Activated CD4-positive, alpha-beta T cell treated with anti-CD3 and anti-CD28 coated beads for 36 hours (primary cell): Measurements from ENCODE around the gene CLSTN2. TPM values are rescaled to one million over a fixed set of nuclear protein-coding genes. Genes with fewer than 3 reads are reported as not detected.

ENCODE experiments used
- ATAC-seq: fragments of 200-7000 bp; cut with Tn5 transposase; one replicate; pipeline ENCODE4 v1.10.0; 2021; ENCODE audit warnings: mild to moderate bottlenecking, moderate library complexity
- CTCF ChIA-PET: fragments of 350-600 bp; sonication (Branson Sonifier 250); formaldehyde crosslinking; loops from one replicate; lab custom pipeline; 2021; ENCODE audit warnings: antibody characterized with exemption; lab: Charles Lee
- POLR2A ChIA-PET: fragments of 350-600 bp; sonication (Branson Sonifier 250); formaldehyde crosslinking; loops from one replicate; lab custom pipeline; 2021; ENCODE audit warnings: antibody characterized with exemption, inconsistent platforms; lab: Charles Lee
- DNase-seq: peaks from one replicate; pipeline ENCODE4 v3.0.0-alpha.2; 2020
- H3K27ac Mint-ChIP-seq: one replicate; pipeline ENCODE4 v1.8.0; 2021; ENCODE audit warnings: mixed read lengths
- H3K27me3 Mint-ChIP-seq: one replicate; pipeline ENCODE4 v1.8.0; 2021; ENCODE audit warnings: mixed read lengths
- H3K36me3 Mint-ChIP-seq: one replicate; pipeline ENCODE4 v1.8.0; 2021; ENCODE audit warnings: low read depth, mixed read lengths
- H3K4me1 Mint-ChIP-seq: one replicate; pipeline ENCODE4 v1.8.0; 2021; ENCODE audit warnings: mixed read lengths
- H3K4me3 Mint-ChIP-seq: one replicate; pipeline ENCODE4 v1.8.0; 2021; ENCODE audit warnings: mild to moderate bottlenecking, moderate library complexity, mixed read lengths
- H3K9me3 Mint-ChIP-seq: one replicate; pipeline ENCODE4 v1.8.0; 2021; ENCODE audit warnings: low read depth, mixed read lengths
- intact Hi-C, 2 experiments: fragments of 100-400 bp; cut with DNase I in 1 of 2; cut with micrococcal nuclease in 1 of 2; formaldehyde crosslinking; loops; one replicate each; pipeline versions ENCODE4 v1.14.2 to v1.15.1; 2022 to 2024; cut with DNase I, micrococcal nuclease
- total RNA-seq, 2 experiments: library from RNA; stranded (reverse); gene quantifications; one replicate each; pipeline ENCODE4 v1.2.3, GENCODE V29; 2021

The CLSTN2 gene
- total RNA-seq, 2 experiments from 2014 or later: not detected

GRCh38 chr3:140563206-140563760, 628.3 kb downstream of the CLSTN2 start:
- no peaks in the 10 kb centered on the region for H3K36me3 Mint-ChIP-seq
- POLR2A ChIA-PET: no interaction called here
- no peaks in the 10 kb centered on the region for H3K27me3 Mint-ChIP-seq
- H3K4me3 Mint-ChIP-seq: no peak overlapping the region
- intact Hi-C loops: no loop called here
- no peaks in the 10 kb centered on the region for H3K9me3 Mint-ChIP-seq
- CTCF ChIA-PET: no interaction called here
- DNase-seq: no peak
- no peak overlapping the region for H3K27ac Mint-ChIP-seq
- no peaks in the 10 kb centered on the region for H3K4me1 Mint-ChIP-seq
- no peak for ATAC-seq

GRCh38 chr3:140568131-140568530, 633.1 kb downstream of the CLSTN2 start:
- Mint-ChIP-seq H3K36me3 (no peaks in the 10 kb centered on the region), H3K4me1 (no peaks in the 10 kb centered on the region), H3K27ac (no peak overlapping the region), H3K27me3 (no peaks in the 10 kb centered on the region), H3K9me3 (no peaks in the 10 kb centered on the region), H3K4me3 (no peak overlapping the region)
- POLR2A ChIA-PET: no interaction called here
- ATAC-seq (no peak), DNase-seq (no peak)
- CTCF ChIA-PET: interaction anchor here (0.6 kb wide), 1 partner anchor 9 kb away, joined by 3 read pairs; no protein-coding TSS in a partner anchor
- intact Hi-C loops: no loop called here

GRCh38 chr3:140568842-140569520, 634.0 kb downstream of the CLSTN2 start:
- no peaks in the 10 kb centered on the region for H3K27me3 Mint-ChIP-seq
- H3K4me3 Mint-ChIP-seq: no peak overlapping the region
- no peaks in the 10 kb centered on the region for H3K4me1 Mint-ChIP-seq
- ChIA-PET POLR2A (no interaction called here), CTCF (interaction anchor here (0.7 kb wide), 1 partner anchor 37 kb away, joined by 3 read pairs; no protein-coding TSS in a partner anchor)
- DNase-seq (no peak), ATAC-seq (no peak)
- H3K27ac Mint-ChIP-seq: no peak overlapping the region
- intact Hi-C loops: no loop called here
- no peaks in the 10 kb centered on the region for H3K36me3 Mint-ChIP-seq
- H3K9me3 Mint-ChIP-seq: no peaks in the 10 kb centered on the region

GRCh38 chr3:140570602-140571001, 635.6 kb downstream of the CLSTN2 start:
- POLR2A ChIA-PET: no interaction called here
- ATAC-seq (no peak), DNase-seq (no peak)
- no peak overlapping the region for H3K27ac Mint-ChIP-seq
- no peaks in the 10 kb centered on the region for H3K27me3 Mint-ChIP-seq
- no peaks in the 10 kb centered on the region for H3K4me1 Mint-ChIP-seq
- H3K9me3 Mint-ChIP-seq: no peaks in the 10 kb centered on the region
- intact Hi-C loops: no loop called here
- no peaks in the 10 kb centered on the region for H3K36me3 Mint-ChIP-seq
- H3K4me3 Mint-ChIP-seq: no peak overlapping the region
- CTCF ChIA-PET: no interaction called here

- no peaks in the 10 kb centered on the region for H3K27me3 Mint-ChIP-seq
- ChIA-PET POLR2A (interaction anchor here (0.6 kb wide), 1 partner anchor 121 kb away, joined by 3 read pairs; no protein-coding TSS in a partner anchor), CTCF (no interaction called here)
- H3K4me3 Mint-ChIP-seq: no peak overlapping the region
- H3K36me3 Mint-ChIP-seq: no peaks in the 10 kb centered on the region
- ATAC-seq (no peak), DNase-seq (no peak)
- H3K9me3 Mint-ChIP-seq: no peaks in the 10 kb centered on the region
- H3K4me1 Mint-ChIP-seq: no peaks in the 10 kb centered on the region
- H3K27ac Mint-ChIP-seq: no peak overlapping the region
- intact Hi-C loops: no loop called here
Observed at GRCh38 chr3:140571836-140572235, 636.9 kb downstream of the CLSTN2 start.

- CTCF ChIA-PET: no interaction called here
- Mint-ChIP-seq H3K4me3 (no peak overlapping the region), H3K27ac (no peak overlapping the region), H3K9me3 (no peaks in the 10 kb centered on the region), H3K36me3 (no peaks in the 10 kb centered on the region), H3K4me1 (no peaks in the 10 kb centered on the region), H3K27me3 (no peaks in the 10 kb centered on the region)
- intact Hi-C loops: no loop called here
- no peak for DNase-seq
- POLR2A ChIA-PET: interaction anchor here (0.6 kb wide), 1 partner anchor 121 kb away, joined by 3 read pairs; no protein-coding TSS in a partner anchor
- no peak for ATAC-seq
Observed at GRCh38 chr3:140572334-140572733, 637.3 kb downstream of the CLSTN2 start.

GRCh38 chr3:140573011-140573410, 638.0 kb downstream of the CLSTN2 start:
- H3K27me3 Mint-ChIP-seq: no peaks in the 10 kb centered on the region
- no peaks in the 10 kb centered on the region for H3K4me1 Mint-ChIP-seq
- DNase-seq (no peak), ATAC-seq (no peak)
- ChIA-PET CTCF (no interaction called here), POLR2A (no interaction called here)
- no peaks in the 10 kb centered on the region for H3K9me3 Mint-ChIP-seq
- H3K4me3 Mint-ChIP-seq: no peak overlapping the region
- no peak overlapping the region for H3K27ac Mint-ChIP-seq
- intact Hi-C loops: no loop called here
- H3K36me3 Mint-ChIP-seq: no peaks in the 10 kb centered on the region

GRCh38 chr3:140574375-140574774, 639.4 kb downstream of the CLSTN2 start:
- H3K4me1 Mint-ChIP-seq: no peaks in the 10 kb centered on the region
- no peak for ATAC-seq
- no peak for DNase-seq
- CTCF ChIA-PET: no interaction called here
- H3K9me3 Mint-ChIP-seq: no peaks in the 10 kb centered on the region
- POLR2A ChIA-PET: no interaction called here
- H3K27ac Mint-ChIP-seq: no peak overlapping the region
- no peak overlapping the region for H3K4me3 Mint-ChIP-seq
- no peaks in the 10 kb centered on the region for H3K36me3 Mint-ChIP-seq
- H3K27me3 Mint-ChIP-seq: peaks cover 3% of the 10 kb centered on the region
- intact Hi-C loops: no loop called here

- no peak overlapping the region for H3K27ac Mint-ChIP-seq
Observed at GRCh38 chr3:140576449-140576848, 641.5 kb downstream of the CLSTN2 start.

GRCh38 chr3:140577911-140578310, 642.9 kb downstream of the CLSTN2 start:
- no peak for DNase-seq
- intact Hi-C loops: no loop called here
- no peak for ATAC-seq
- Mint-ChIP-seq H3K36me3 (no peaks in the 10 kb centered on the region), H3K4me1 (no peaks in the 10 kb centered on the region), H3K27ac (no peak overlapping the region), H3K4me3 (no peak overlapping the region), H3K9me3 (no peaks in the 10 kb centered on the region), H3K27me3 (peaks cover 3% of the 10 kb centered on the region)
- POLR2A ChIA-PET: no interaction called here
- CTCF ChIA-PET: no interaction called here

More at GRCh38 chr3:140576449-140576848, 641.5 kb downstream of the CLSTN2 start:
- no peaks in the 10 kb centered on the region for H3K36me3 Mint-ChIP-seq
- H3K27me3 Mint-ChIP-seq: peaks cover 3% of the 10 kb centered on the region
- H3K4me3 Mint-ChIP-seq: no peak overlapping the region
- ChIA-PET POLR2A (no interaction called here), CTCF (interaction anchor here (0.8 kb wide), 1 partner anchor 11 kb away, joined by 3 read pairs; no protein-coding TSS in a partner anchor)
- H3K4me1 Mint-ChIP-seq: no peaks in the 10 kb centered on the region
- intact Hi-C loops: no loop called here
- no peak for ATAC-seq
- H3K9me3 Mint-ChIP-seq: no peaks in the 10 kb centered on the region
- DNase-seq: no peak

GRCh38 chr3:140579260-140579659, 644.3 kb downstream of the CLSTN2 start:
- H3K4me3 Mint-ChIP-seq: no peak overlapping the region
- H3K4me1 Mint-ChIP-seq: no peaks in the 10 kb centered on the region
- no peaks in the 10 kb centered on the region for H3K36me3 Mint-ChIP-seq
- POLR2A ChIA-PET: no interaction called here
- ATAC-seq (no peak), DNase-seq (no peak)
- CTCF ChIA-PET: no interaction called here
- H3K9me3 Mint-ChIP-seq: no peaks in the 10 kb centered on the region
- peaks cover 4% of the 10 kb centered on the region for H3K27me3 Mint-ChIP-seq
- intact Hi-C loops: no loop called here
- no peak overlapping the region for H3K27ac Mint-ChIP-seq

GRCh38 chr3:140580746-140581145, 645.8 kb downstream of the CLSTN2 start:
- Mint-ChIP-seq H3K27me3 (peaks cover 4% of the 10 kb centered on the region), H3K9me3 (no peaks in the 10 kb centered on the region), H3K4me3 (no peak overlapping the region), H3K4me1 (no peaks in the 10 kb centered on the region), H3K36me3 (no peaks in the 10 kb centered on the region), H3K27ac (no peak overlapping the region)
- ChIA-PET POLR2A (no interaction called here), CTCF (no interaction called here)
- ATAC-seq: no peak
- DNase-seq: no peak
- intact Hi-C loops: no loop called here
